Activated gamma-delta T cell treated with Interleukin-2 at 50 U/mL for 16 hours (primary cell): Measurements from ENCODE around the gene RBM17.
A peak's percentile ranks its signal among the peaks of the same experiment; 100 is the strongest.
"Not testable (repeated sequence)": the region's sequence is repeated elsewhere in the genome, so short reads cannot be mapped to it uniquely, and the experiment has no call there.

Source experiments
- DNase-seq: peaks from one replicate; pipeline ENCODE4 v3.0.0-alpha.2; 2020

The RBM17 gene

DNA sequence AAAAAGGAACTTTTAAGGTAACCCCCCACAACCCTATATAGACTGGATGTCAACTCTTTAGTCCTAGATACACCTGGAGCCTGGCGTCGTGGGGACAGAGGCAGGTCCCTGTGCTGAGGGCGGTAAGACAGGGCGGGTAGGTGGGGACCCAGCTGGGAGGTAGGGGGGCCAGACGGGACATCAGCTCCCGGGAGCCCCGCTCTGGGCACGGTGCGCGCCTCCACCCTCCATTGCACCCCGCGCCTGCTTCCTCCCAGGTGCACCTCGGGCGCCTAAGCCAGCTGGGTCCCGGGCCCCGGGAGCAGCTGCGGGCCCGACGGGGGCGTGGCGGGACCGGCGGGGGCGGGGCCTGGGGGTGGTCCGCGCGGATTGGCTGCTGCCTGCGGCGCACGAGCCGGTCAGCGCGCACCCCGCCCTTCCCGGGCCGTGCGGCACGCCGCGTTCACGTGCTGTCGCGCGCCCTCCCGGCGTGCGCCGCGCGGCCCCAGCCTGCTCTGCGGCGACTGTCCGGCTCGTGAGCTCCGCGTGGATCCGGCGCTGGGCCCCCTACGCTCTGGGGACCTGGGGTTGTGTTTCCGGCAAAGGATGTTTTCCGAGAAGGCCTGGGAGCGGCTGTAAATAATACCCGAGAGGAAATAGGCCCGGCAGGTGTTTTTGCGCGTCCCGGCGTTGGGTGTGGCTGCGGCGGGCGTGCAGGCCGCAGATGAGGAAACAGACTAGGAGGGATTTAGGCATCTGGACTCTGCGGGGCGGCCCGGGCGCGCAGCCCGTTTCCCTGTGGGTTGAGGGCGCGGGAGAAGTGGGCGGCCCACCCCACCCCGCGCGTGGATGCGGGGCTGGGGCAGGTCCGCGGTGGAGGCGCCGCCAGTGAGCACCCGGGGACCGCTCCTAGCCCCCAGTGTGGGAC is 74.8 kb downstream of the RBM17 start:
- DNase-seq, result peak; percentile 92

GRCh38 chr10:6164271-6165095 is 75.6 kb downstream of the RBM17 start:
- DNase-seq, result no peak

DNA sequence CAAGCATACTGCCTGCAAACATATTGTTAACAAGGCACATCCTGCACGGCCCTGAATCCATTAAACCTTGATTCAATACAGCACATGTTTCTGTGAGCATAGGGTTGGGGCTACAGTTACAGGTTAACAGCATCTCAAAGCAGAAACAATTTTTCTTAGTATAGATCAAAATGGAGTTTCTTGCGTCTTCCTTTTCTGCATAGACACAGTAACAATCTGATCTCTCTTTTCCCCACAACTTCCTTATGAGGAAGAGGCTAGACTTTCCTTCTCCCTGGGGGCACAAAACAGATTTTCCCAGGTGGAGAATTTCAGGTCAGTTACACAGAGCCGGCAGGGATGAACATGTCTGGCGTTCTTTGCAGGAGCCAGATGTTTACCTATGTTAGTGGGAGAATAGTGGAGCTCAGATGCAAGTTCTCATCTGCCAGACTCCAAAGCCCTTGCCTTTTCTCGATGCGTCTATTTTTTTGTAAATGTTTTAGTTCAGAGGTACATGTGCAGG is 76.4 kb downstream of the RBM17 start:
- DNase-seq, result no peak

GRCh38 chr10:6165933-6166332 is 77.1 kb downstream of the RBM17 start:
- DNase-seq, result not testable (repeated sequence)
